Prostate gland (tissue), 2 donors: Measurements from ENCODE around the gene TMTC4. TPM values are rescaled to one million over a fixed set of nuclear protein-coding genes. Genes with fewer than 3 reads are reported as not detected.

Source experiments
- DNase-seq: peaks from one replicate; pipeline ENCODE4 v3.0.0-alpha.2; 2019; ENCODE audit warnings: low spot score
- H3K27ac ChIP-seq, 2 donors: fragments of 200-600 bp; sonication (generic); 2 replicates each; pipeline ENCODE4 v1.5.1; 2017 to 2019
- H3K27me3 ChIP-seq: fragments of 200-600 bp; sonication (generic); replicated peaks from 2 replicates; pipeline ENCODE4 v1.5.1; 2019; ENCODE audit not compliant: insufficient read depth
- H3K36me3 ChIP-seq, 2 donors: fragments of 200-600 bp; sonication (generic); 1 replicate in 1 of 2; 2 replicates in 1 of 2; pipeline versions ENCODE4 v1.5.1 to v1.8.1; 2017 to 2019
- H3K4me1 ChIP-seq: fragments of 200-600 bp; sonication (generic); replicated peaks from 2 replicates; pipeline ENCODE4 v1.5.1; 2019
- H3K4me3 ChIP-seq, 2 donors: fragments of 200-600 bp; sonication (generic); 2 replicates each; pipeline ENCODE4 v1.5.1; 2017 to 2019
- H3K9me3 ChIP-seq: fragments of 200-600 bp; sonication (generic); 2 replicates; pipeline ENCODE4 v1.5.1; 2017
- POLR2A ChIP-seq: fragments of 450-650 bp; IDR thresholded peaks from one replicate; pipeline ENCODE4 v1.6.1; 2016; ENCODE audit warnings: antibody characterized with exemption, mild to moderate bottlenecking
- POLR2AphosphoS5 ChIP-seq: sonication (generic); formaldehyde crosslinking; IDR thresholded peaks from one replicate; pipeline ENCODE4 v1.6.1; 2017; ENCODE audit warnings: antibody characterized with exemption
- WGBS: methylation state at CpG from one replicate; pipeline ENCODE4 v1.1.5; 2018; 5-methylcytosine and 5-hydroxymethylcytosine counted together
- intact Hi-C: fragments of 100-400 bp; cut with DNase I; formaldehyde crosslinking; loops from one replicate; pipeline ENCODE4 v1.14.2; 2022
- total RNA-seq, 2 donors: library from RNA; depleted of rRNA; stranded (reverse); fragments of >200 nt; gene quantifications; one replicate each; pipeline ENCODE4 v1.1.0, GENCODE V29; 2016
- TF ChIP-seq, protein P1 (sequence below), 4 experiments: fragments of 200-600 bp in 2 of 4; fragments of 450-650 bp in 2 of 4; sonication (generic) in 2 of 4; IDR thresholded peaks; 1 replicate in 3 of 4; 2 replicates in 1 of 4; pipeline ENCODE4 v1.5.1; 2016 to 2019; ENCODE audit warnings: antibody characterized with exemption in 4 of 4, mild to moderate bottlenecking in 2 of 4, moderate library complexity in 2 of 4

The TMTC4 gene
- total RNA-seq, 2 donors from 2014 or later, result 20.2 to 22.4 TPM

DNA sequence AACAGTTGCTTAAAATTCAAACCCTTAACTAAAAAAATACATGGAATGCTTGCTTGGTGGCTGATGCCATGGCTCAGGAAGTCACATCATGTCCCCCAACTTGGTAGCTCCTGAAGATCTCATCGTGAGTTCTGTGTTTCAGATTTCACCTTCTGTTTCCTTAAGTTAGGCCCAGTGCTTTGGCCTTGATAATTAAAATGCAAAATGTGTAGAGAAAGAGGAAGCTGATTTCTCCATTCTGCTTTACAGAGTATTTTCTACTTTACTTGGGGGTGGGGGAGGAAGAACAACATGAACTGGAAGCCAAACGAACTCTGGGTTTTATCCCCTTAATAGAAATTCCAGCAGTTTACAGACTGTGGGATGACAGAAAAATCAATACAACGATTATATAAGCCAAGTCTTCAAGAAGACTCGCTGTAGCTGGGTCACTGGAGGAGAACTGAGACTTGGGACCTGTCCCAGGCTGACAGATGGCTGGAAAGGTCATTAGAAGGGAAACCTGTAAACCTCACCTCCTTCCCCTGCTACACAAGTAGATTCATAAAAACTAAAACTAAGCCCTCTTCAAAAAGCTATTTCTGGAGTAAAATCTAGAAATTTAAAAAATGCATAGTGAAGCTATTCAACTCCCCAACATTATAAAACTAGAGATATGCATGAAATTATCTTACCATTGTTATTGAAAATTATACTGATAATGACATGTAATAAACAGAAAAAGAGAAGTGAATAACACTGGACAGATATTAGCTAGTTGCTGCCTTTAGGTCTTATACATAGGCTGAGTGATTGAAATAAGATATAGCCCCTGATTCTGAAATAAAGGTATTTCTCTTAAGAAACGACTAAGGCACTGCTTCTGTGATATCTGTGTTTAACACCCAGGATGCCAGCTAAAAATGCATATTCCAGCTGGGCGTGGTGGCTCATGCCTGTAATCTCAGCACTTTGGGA, 63.9 kb downstream of the TMTC4 start:
- no peaks in the 10 kb centered on the region for H3K36me3 ChIP-seq
- H3K27me3 ChIP-seq, result no peaks in the 10 kb centered on the region
- intact Hi-C loops, result no loop called here
- no peaks in the 10 kb centered on the region for H3K4me1 ChIP-seq
- TF ChIP-seq, protein P1, sequence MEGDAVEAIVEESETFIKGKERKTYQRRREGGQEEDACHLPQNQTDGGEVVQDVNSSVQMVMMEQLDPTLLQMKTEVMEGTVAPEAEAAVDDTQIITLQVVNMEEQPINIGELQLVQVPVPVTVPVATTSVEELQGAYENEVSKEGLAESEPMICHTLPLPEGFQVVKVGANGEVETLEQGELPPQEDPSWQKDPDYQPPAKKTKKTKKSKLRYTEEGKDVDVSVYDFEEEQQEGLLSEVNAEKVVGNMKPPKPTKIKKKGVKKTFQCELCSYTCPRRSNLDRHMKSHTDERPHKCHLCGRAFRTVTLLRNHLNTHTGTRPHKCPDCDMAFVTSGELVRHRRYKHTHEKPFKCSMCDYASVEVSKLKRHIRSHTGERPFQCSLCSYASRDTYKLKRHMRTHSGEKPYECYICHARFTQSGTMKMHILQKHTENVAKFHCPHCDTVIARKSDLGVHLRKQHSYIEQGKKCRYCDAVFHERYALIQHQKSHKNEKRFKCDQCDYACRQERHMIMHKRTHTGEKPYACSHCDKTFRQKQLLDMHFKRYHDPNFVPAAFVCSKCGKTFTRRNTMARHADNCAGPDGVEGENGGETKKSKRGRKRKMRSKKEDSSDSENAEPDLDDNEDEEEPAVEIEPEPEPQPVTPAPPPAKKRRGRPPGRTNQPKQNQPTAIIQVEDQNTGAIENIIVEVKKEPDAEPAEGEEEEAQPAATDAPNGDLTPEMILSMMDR (IDR thresholded peaks at IDR 0.05), result no peak
- TF ChIP-seq POLR2AphosphoS5 (no peak), POLR2A (no peak)
- H3K4me3 ChIP-seq, result no peak overlapping the region
- no peak for DNase-seq
- 78% methylated on average over 6 of the region's 6 CpGs for WGBS
- no peaks in the 10 kb centered on the region for H3K9me3 ChIP-seq
- no peak overlapping the region for H3K27ac ChIP-seq

DNA sequence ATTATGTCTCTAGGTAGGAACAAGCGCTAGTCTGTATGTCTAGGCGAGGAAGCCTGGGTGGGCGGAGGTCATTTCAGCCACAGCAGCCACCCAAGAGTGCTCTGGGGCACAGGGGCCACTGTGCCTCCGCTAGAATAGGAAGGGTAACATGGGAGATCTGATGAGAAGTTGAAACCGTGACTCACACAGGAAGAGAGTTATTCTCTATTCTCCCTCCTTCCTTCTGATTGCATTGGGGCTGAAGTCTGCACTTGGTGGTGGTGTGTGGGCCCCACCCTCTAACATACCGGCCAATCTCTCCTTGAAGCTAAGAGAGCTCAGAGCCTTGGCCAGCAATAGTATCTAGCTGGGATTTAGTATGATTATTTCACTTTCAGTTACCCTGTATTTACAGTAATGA, 65.7 kb downstream of the TMTC4 start:
- TF ChIP-seq POLR2A, result no peak
- TF ChIP-seq, protein P1 (IDR thresholded peaks at IDR 0.05), result no peak
- no peak for TF ChIP-seq POLR2AphosphoS5
- Histone ChIP-seq H3K36me3 (no peaks in the 10 kb centered on the region), H3K9me3 (no peaks in the 10 kb centered on the region), H3K4me3 (no peak overlapping the region), H3K4me1 (no peaks in the 10 kb centered on the region), H3K27ac (no peak overlapping the region), H3K27me3 (no peaks in the 10 kb centered on the region)
- 92% methylated on average over 6 of the region's 6 CpGs for WGBS
- DNase-seq, result no peak
- intact Hi-C loops, result no loop called here

DNA sequence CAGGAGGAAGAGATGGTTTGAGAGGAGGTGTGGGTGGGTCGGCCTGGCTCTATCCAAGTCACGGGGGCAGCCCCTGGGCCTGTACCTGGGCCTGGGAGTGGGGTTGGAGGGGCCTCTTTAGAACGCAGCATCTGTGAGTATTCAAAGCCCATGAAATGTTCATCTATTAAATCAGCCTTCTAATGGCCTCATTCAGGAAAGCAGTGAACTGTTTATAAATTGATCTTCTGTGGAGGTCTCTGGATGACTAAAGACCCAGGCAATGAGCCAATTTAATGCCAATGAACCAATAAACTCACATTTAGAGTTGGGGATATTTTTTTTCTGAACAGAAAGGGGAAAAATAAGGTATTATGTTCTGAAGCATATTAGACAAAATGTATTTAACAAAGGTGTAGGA, 66.1 kb downstream of the TMTC4 start:
- Histone ChIP-seq H3K4me3 (no peak overlapping the region), H3K9me3 (no peaks in the 10 kb centered on the region), H3K36me3 (no peaks in the 10 kb centered on the region), H3K4me1 (no peaks in the 10 kb centered on the region), H3K27me3 (no peaks in the 10 kb centered on the region), H3K27ac (no peak overlapping the region)
- intact Hi-C loops, result no loop called here
- WGBS, result 96% methylated on average over 3 of the region's 3 CpGs
- TF ChIP-seq, protein P1 (IDR thresholded peaks at IDR 0.05), result no peak
- TF ChIP-seq POLR2A, result no peak
- TF ChIP-seq POLR2AphosphoS5, result no peak
- no peak for DNase-seq

DNA sequence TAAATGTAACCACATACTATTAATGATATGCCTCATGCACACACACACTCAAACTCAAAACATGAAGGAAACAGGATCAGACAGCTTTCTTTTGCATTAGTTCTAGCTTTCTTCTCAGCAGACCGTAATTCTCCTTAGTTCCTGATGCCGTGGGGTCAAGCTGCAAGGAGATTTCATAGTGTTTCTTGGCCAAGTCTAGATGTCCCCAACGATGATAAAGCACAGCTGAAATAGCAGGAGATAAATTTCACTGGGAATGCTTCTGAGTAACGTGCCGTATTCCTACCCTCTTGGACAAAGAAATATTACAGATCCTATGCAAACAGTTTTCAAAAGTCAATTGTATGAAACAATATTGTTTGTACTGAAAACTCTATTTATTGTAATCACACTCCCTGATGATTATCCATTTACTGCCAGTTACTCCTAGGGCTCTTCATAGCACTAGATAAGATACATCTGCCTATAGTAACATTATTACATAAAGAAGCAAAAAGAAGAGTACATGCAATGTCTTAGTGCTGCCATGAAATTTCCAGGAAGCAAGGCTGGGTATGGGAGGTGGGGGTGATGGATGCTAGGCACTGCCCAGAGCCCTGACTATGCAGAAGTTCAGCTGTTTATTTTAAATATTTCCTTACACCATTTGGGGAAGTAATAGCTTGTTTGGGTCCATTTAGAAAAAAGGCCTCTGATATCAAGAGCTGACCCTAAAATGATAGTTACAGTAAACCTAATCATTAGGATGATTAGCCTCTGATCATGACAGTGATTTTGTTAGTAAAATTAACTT, 69.5 kb downstream of the TMTC4 start:
- WGBS, result 61% methylated on average over 5 of the region's 5 CpGs
- Histone ChIP-seq H3K27me3 (no peaks in the 10 kb centered on the region), H3K4me3 (no peak overlapping the region), H3K36me3 (no peaks in the 10 kb centered on the region), H3K4me1 (no peaks in the 10 kb centered on the region), H3K27ac (no peak overlapping the region), H3K9me3 (no peaks in the 10 kb centered on the region)
- intact Hi-C loops, result no loop called here
- TF ChIP-seq POLR2A, result no peak
- no peak for TF ChIP-seq POLR2AphosphoS5
- TF ChIP-seq, protein P1 (IDR thresholded peaks at IDR 0.05), result no peak
- no peak for DNase-seq
